Fibroblast of lung (primary cell): ENCODE results near the gene OLIG2.

ENCODE experiments used
- EZH2 ChIP-seq: IDR thresholded peaks from 2 replicates; pipeline ENCODE4 v1.5.1; 2012; ENCODE audit warnings: low read length, control low read depth, mild to moderate bottlenecking; ENCODE audit errors: missing control alignments
- TF ChIP-seq, protein P1 (sequence below), 2 donors: IDR thresholded peaks in 1 of 2; conservative IDR thresholded peaks in 1 of 2; 1 replicate in 1 of 2; 2 replicates in 1 of 2; pipeline ENCODE4 v1.5.1; 2011 to 2012; ENCODE audit warnings: low read length in 2 of 2, control low read depth in 1 of 2, inconsistent platforms in 1 of 2, low read depth in 1 of 2, mild to moderate bottlenecking in 1 of 2

DNA sequence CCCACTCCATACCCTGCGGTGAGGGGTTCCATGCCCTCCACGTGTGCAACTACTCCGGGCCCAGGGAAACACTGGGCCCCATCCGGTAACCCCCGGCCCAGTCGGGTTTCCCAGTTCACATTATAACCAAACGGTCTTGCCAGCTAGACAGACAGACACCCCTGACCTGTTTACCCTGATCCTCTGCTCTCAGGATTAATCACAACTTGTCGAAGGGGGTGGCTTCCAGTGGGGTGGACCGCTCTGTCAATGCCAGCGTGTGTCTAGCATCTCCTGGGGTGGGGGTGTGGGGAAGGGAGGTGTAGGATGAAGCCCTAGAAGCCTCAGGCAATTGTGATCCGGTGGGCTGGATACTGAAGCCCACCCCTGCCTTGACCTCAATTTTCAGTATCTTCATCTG lies 4.6 kb upstream of the OLIG2 start:
- TF ChIP-seq, protein P1, sequence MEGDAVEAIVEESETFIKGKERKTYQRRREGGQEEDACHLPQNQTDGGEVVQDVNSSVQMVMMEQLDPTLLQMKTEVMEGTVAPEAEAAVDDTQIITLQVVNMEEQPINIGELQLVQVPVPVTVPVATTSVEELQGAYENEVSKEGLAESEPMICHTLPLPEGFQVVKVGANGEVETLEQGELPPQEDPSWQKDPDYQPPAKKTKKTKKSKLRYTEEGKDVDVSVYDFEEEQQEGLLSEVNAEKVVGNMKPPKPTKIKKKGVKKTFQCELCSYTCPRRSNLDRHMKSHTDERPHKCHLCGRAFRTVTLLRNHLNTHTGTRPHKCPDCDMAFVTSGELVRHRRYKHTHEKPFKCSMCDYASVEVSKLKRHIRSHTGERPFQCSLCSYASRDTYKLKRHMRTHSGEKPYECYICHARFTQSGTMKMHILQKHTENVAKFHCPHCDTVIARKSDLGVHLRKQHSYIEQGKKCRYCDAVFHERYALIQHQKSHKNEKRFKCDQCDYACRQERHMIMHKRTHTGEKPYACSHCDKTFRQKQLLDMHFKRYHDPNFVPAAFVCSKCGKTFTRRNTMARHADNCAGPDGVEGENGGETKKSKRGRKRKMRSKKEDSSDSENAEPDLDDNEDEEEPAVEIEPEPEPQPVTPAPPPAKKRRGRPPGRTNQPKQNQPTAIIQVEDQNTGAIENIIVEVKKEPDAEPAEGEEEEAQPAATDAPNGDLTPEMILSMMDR (conservative IDR thresholded peaks at IDR 0.05 in 1 of 2, IDR thresholded peaks at IDR 0.05 in 1 of 2; ENCODE audit: low read depth in 1 of 2, low read length in 2 of 2), result no peak
- peak; percentile 44 for TF ChIP-seq EZH2
